Common myeloid progenitor, CD34-positive (primary cell): ENCODE data around the gene TPBGL.

Experiments
- CTCF ChIA-PET: fragments of 350-600 bp; sonication (Branson Sonifier 250); formaldehyde crosslinking; loops from one replicate; lab custom pipeline; 2021; ENCODE audit warnings: antibody characterized with exemption; lab: Charles Lee
- POLR2A ChIA-PET: fragments of 350-600 bp; sonication (Branson Sonifier 250); formaldehyde crosslinking; loops from one replicate; lab custom pipeline; 2021; ENCODE audit warnings: antibody characterized with exemption; lab: Charles Lee
- DNase-seq, 3 donors: peaks; one replicate each; pipeline versions ENCODE4 v3.0.0 to v3.0.0-alpha.2; 2013
- H3K27ac ChIP-seq, 2 experiments: 1 replicate in 1 of 2; 2 replicates in 1 of 2; pipeline ENCODE4 v1.7.0; 2013; ENCODE audit warnings: inconsistent platforms in 2 of 2, low read length in 2 of 2, mild to moderate bottlenecking in 2 of 2, low read depth in 1 of 2, moderate library complexity in 1 of 2; ENCODE audit not compliant: severe bottlenecking in 2 of 2, insufficient read depth in 1 of 2, poor library complexity in 1 of 2
- H3K27me3 ChIP-seq, 5 experiments: replicated peaks in 2 of 5; 1 replicate in 3 of 5; 2 replicates in 2 of 5; pipeline versions ENCODE4 v1.6.1 to v1.7.0; 2013; ENCODE audit warnings: low read length in 4 of 5, mild to moderate bottlenecking in 2 of 5, moderate library complexity in 2 of 5, inconsistent platforms in 1 of 5; ENCODE audit not compliant: insufficient read depth in 5 of 5, control insufficient read depth in 4 of 5
- H3K36me3 ChIP-seq, 4 experiments: 1 replicate in 2 of 4; 2 replicates in 2 of 4; pipeline versions ENCODE4 v1.6.1 to v1.7.0; 2013; ENCODE audit warnings: low read length in 3 of 4, control low read depth in 1 of 4, mild to moderate bottlenecking in 1 of 4; ENCODE audit not compliant: control insufficient read depth in 4 of 4, insufficient read depth in 4 of 4
- H3K4me1 ChIP-seq, 4 experiments: 1 replicate in 3 of 4; 2 replicates in 1 of 4; pipeline versions ENCODE4 v1.6.1 to v1.7.1; 2013; ENCODE audit warnings: low read length in 3 of 4, mild to moderate bottlenecking in 3 of 4, control low read depth in 1 of 4, inconsistent platforms in 1 of 4, moderate library complexity in 1 of 4; ENCODE audit not compliant: control insufficient read depth in 4 of 4, insufficient read depth in 4 of 4; ENCODE audit errors: control extremely low read depth in 1 of 4
- H3K4me3 ChIP-seq, 7 experiments: 1 replicate in 4 of 7; 2 replicates in 3 of 7; pipeline versions ENCODE4 v1.5.1 to v1.7.0; 2013; ENCODE audit warnings: mild to moderate bottlenecking in 7 of 7, low read length in 6 of 7, moderate library complexity in 6 of 7, inconsistent platforms in 2 of 7, low read depth in 2 of 7, control low read depth in 1 of 7; ENCODE audit not compliant: insufficient read depth in 4 of 7, control insufficient read depth in 1 of 7; ENCODE audit errors: extremely low read depth in 1 of 7
- H3K9me3 ChIP-seq, 5 experiments: 1 replicate in 4 of 5; 2 replicates in 1 of 5; pipeline versions ENCODE4 v1.6.1 to v1.7.1; 2013; ENCODE audit warnings: low read length in 4 of 5, mild to moderate bottlenecking in 2 of 5, inconsistent platforms in 1 of 5, low read depth in 1 of 5, moderate library complexity in 1 of 5; ENCODE audit not compliant: control insufficient read depth in 4 of 5, insufficient read depth in 2 of 5; ENCODE audit errors: control extremely low read depth in 1 of 5
- WGBS: methylation state at CpG from one replicate; pipeline ENCODE4 v1.1.5; 2013; ENCODE audit not compliant: insufficient coverage; 5-methylcytosine and 5-hydroxymethylcytosine counted together

The TPBGL gene

DNA sequence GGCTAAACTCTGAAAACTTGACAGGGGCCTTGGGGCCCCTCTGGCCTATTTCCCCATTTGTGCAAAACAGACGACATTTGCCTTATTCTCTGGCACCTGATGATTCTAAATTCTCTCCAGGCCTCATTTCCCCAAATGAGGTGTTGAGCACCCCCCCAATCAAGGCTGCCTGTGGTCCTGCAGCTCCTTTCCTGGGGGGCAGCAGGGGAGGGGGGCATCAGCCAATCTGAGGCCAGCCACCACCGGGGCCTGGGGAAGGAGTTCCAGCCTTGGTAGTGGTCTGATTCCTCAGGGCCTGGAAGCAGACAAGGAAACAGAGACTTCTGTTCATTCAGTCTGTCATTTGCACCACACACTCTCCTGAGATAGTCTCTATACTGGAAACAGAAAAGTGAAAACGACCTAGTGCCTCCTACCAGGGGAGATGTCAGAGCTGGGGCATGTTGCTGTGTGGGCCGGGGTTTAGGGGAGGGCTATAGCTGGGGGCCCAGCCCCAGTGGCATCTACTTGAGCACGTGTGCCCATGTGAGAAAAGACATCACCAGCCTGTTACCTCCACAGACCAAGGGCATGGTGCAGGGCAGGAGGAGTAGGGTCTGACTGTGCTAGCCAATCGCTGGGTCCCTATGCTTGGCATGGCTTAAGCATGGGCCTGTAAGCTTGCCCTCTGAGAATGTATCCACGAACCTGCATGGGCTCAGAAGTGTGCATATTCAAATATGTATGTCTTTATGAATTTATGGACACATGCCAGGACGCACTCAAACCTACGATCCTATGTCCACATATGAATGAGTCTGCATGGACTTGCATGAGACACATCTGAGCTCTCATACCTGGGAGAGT, 1.8 kb upstream of the TPBGL start:
- Histone ChIP-seq H3K27me3 (peaks cover 0 to 60% (median 38%) of the 10 kb centered on the region in 5 experiments), H3K36me3 (no peaks in the 10 kb centered on the region), H3K4me1 (peaks cover 0 to 21% (median 18%) of the 10 kb centered on the region in 4 experiments), H3K9me3 (no peaks in the 10 kb centered on the region), H3K4me3 (no peak overlapping the region), H3K27ac (no peak overlapping the region)
- ChIA-PET CTCF (interaction anchor here (1.1 to 15.7 kb wide), 5 partner anchors 10 to 102 kb away, joined by 3 to 239 read pairs (median 3); partner anchors contain the start of gene SLCO2B1), POLR2A (no interaction called here)
- no peak for DNase-seq
- WGBS: 93% methylated on average over 8 of the region's 9 CpGs

DNA sequence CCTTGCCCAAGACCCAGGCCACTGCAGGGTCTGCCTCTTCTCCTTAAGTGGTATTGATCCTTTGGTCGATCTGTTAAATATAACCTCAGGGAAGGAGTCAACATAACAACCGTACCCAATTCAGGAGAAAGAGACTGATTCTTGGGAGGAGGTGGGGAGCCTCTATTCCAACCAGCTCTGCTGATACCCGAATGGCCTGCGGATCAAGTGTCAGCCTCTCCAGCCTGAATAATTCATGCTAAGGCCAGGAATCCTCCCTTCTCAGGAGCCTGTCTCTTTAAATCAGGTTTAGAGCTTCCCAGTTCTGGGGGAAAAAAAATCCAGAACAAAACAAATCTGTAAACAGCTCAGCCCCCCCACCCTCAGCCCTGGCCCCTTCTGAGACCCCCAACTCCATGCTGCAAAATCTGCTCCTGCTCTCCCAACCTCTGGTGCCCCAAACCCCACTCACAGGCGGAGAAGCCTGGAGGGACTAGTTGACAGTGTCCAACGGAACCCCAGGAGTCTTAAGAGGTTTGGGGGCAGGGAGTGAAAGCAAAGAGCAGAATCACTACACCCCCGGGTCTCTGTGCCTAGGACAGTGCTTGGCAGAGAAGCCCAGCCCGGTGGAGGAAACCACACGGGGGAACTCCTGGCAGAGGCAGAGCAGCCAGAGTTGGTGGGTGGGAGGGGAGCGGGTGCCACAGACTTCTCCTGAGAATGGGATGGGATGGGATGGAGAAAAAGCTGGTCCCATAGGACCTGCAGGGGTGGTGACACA, 863 bp upstream of the TPBGL start:
- H3K27me3 ChIP-seq: peaks cover 0 to 69% (median 47%) of the 10 kb centered on the region in 5 experiments
- H3K36me3 ChIP-seq: no peaks in the 10 kb centered on the region
- peaks cover 0 to 21% (median 18%) of the 10 kb centered on the region in 4 experiments for H3K4me1 ChIP-seq
- H3K4me3 ChIP-seq: no peak overlapping the region
- CTCF ChIA-PET: interaction anchor here (1.0 to 15.7 kb wide), 5 partner anchors 9 to 96 kb away, joined by 3 to 239 read pairs (median 3); partner anchors contain the start of gene SLCO2B1
- POLR2A ChIA-PET: no interaction called here
- H3K27ac ChIP-seq: no peak overlapping the region
- 57% methylated on average over 10 of the region's 10 CpGs for WGBS
- H3K9me3 ChIP-seq: no peaks in the 10 kb centered on the region
- no peak for DNase-seq

DNA sequence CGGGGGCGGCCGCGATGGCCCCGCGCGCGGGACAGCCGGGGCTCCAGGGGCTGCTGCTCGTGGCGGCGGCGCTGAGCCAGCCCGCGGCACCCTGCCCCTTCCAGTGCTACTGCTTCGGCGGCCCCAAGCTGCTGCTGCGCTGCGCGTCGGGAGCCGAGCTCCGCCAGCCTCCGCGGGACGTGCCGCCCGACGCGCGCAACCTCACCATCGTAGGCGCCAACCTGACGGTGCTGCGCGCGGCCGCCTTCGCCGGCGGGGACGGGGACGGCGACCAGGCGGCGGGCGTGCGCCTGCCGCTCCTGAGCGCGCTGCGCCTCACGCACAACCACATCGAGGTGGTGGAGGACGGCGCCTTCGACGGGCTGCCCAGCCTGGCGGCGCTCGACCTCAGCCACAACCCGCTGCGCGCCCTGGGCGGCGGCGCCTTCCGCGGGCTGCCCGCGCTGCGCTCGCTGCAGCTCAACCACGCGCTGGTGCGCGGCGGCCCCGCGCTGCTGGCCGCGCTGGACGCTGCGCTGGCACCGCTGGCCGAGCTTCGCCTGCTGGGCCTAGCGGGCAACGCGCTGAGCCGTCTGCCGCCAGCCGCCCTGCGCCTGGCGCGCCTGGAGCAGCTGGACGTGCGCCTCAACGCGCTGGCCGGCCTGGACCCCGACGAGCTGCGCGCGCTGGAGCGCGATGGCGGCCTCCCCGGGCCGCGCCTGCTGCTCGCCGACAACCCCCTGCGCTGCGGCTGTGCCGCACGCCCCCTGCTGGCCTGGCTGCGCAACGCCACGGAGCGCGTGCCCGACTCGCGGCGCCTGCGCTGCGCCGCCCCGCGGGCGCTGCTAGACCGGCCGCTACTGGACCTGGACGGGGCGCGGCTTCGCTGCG, 697 bp downstream of the TPBGL start:
- no peaks in the 10 kb centered on the region for H3K9me3 ChIP-seq
- H3K4me3 ChIP-seq: peak overlapping the region; percentile 13 to 79 (median 62)
- no peak overlapping the region for H3K27ac ChIP-seq
- DNase-seq: peak; percentile 73 to 86 (median 85)
- no peaks in the 10 kb centered on the region for H3K36me3 ChIP-seq
- WGBS: under 1% methylated on average over 129 of the region's 140 CpGs
- peaks cover 0 to 21% (median 18%) of the 10 kb centered on the region in 4 experiments for H3K4me1 ChIP-seq
- ChIA-PET POLR2A (no interaction called here), CTCF (interaction anchor here (0.7 to 15.7 kb wide), 15 partner anchors 10 to 103 kb away, joined by 3 to 239 read pairs (median 6); no protein-coding TSS in a partner anchor)
- H3K27me3 ChIP-seq: peaks cover 0 to 75% (median 50%) of the 10 kb centered on the region in 5 experiments

DNA sequence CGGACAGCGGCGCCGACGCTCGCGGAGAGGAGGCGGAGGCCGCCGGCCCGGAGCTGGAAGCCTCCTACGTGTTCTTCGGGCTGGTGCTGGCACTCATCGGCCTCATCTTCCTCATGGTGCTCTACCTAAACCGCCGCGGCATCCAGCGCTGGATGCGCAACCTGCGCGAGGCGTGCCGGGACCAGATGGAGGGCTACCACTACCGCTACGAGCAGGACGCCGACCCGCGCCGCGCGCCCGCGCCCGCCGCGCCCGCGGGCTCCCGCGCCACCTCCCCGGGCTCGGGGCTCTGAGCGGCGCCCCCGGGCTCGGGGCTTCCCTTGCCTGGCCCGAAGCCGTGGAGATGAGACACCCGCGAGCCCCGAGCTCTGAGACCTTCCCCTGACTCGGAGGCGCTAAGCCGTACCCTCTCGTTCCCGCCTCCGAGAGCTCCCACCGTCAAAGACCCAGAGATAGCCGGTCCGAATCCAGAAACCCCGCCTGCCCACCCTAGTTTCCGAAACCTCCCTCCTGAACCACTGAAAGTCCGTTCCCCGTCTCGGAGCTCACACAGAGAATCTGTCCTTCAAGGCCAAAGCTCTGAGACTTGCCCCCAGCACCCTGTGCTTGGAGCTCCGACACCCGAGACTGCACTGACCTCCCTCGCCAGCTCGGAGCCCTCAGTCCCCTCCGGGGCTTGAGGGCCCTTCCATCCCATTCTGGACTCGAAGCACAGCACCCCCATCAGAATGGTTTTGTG, 1.5 kb downstream of the TPBGL start:
- 10% methylated on average over 68 of the region's 72 CpGs for WGBS
- H3K36me3 ChIP-seq: no peaks in the 10 kb centered on the region
- ChIA-PET CTCF (interaction anchor here (0.6 to 15.7 kb wide), 18 partner anchors 9 to 220 kb away, joined by 3 to 239 read pairs (median 6); no protein-coding TSS in a partner anchor), POLR2A (no interaction called here)
- peak overlapping the region; percentile 13 to 79 (median 62) for H3K4me3 ChIP-seq
- no peaks in the 10 kb centered on the region for H3K9me3 ChIP-seq
- no peak overlapping the region for H3K27ac ChIP-seq
- H3K27me3 ChIP-seq: peaks cover 0 to 70% (median 50%) of the 10 kb centered on the region in 5 experiments
- peaks cover 0 to 21% (median 18%) of the 10 kb centered on the region in 4 experiments for H3K4me1 ChIP-seq
- DNase-seq: no peak

DNA sequence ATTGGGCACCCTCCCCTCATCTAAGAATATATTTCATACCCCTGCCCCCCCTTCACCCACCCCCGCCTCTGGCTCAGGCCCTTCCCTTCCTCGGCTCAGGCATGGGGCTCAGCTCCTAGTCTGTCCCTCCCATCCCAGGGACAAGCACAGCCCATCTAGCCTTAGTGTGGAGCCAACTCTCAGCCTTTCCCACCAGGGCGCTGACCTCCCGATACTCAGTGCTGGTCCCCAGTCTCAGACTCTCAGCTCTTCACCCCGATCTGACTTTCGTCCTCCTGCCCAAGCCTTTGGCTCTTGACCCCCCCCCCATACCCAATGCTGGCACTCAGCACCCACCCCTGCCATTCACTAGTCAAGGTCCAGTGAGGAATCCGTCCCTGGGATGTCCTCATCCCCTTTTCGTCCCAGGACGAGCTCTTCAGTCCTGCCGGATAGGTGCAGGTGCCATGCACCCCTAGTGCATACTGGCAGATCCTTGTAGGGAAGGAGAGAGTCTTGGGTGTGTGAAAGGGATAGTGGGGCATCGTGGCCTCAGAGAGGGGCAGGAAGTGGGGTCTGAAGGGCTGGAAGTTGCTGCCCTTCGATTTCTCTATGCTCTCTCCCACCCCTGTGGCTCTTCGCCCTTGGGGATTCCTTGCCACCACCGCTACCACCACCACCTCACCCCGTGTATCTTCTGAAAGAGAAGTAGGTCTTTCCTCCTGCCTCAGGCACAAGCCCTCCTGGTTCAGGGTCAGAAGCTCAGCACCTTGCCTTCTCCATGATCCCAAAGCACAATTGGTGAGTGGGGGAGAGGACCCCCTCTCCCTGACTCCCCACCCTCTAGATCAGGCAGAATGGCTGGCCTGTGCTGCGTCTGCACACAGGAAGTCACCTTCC, 2.4 kb downstream of the TPBGL start:
- ChIA-PET CTCF (interaction anchor here (0.6 to 15.7 kb wide), 17 partner anchors 8 to 221 kb away, joined by 3 to 239 read pairs (median 6); no protein-coding TSS in a partner anchor), POLR2A (no interaction called here)
- H3K9me3 ChIP-seq: no peaks in the 10 kb centered on the region
- H3K27me3 ChIP-seq: peaks cover 0 to 68% (median 49%) of the 10 kb centered on the region in 5 experiments
- H3K36me3 ChIP-seq: no peaks in the 10 kb centered on the region
- peaks cover 0 to 21% (median 18%) of the 10 kb centered on the region in 4 experiments for H3K4me1 ChIP-seq
- DNase-seq: no peak
- WGBS: 89% methylated on average over 8 of the region's 16 CpGs
- H3K4me3 ChIP-seq: no peak overlapping the region
- no peak overlapping the region for H3K27ac ChIP-seq
